GM12801 (cell line): Measurements from ENCODE around the gene NHS.

Experiments
- TF ChIP-seq, protein P1 (sequence below): IDR thresholded peaks from one replicate; pipeline ENCODE4 v1.5.1; 2011; ENCODE audit warnings: control low read depth; ENCODE audit not compliant: insufficient read length; ENCODE audit errors: extremely low read depth

The NHS gene

DNA sequence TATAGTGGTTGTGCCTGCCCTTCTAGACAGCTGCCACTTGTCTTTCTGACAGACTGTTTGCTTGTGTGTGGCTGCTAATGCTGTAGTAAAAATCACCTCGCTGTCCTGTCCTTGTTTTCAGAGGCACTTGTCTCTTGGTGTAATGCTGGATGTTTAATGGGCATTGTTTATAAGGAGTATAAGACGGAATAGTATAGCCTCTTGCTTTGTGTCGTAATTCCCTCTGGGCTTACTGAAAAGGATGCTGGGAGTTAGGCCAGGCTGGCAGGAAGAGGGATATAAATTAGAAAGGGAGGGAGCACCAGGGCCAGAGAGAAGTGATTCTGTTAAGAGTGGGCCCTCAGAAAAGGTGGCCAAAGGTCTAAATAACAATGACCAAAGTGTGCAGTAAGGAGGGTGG is 29.0 kb downstream of the NHS start:
- TF ChIP-seq, protein P1, sequence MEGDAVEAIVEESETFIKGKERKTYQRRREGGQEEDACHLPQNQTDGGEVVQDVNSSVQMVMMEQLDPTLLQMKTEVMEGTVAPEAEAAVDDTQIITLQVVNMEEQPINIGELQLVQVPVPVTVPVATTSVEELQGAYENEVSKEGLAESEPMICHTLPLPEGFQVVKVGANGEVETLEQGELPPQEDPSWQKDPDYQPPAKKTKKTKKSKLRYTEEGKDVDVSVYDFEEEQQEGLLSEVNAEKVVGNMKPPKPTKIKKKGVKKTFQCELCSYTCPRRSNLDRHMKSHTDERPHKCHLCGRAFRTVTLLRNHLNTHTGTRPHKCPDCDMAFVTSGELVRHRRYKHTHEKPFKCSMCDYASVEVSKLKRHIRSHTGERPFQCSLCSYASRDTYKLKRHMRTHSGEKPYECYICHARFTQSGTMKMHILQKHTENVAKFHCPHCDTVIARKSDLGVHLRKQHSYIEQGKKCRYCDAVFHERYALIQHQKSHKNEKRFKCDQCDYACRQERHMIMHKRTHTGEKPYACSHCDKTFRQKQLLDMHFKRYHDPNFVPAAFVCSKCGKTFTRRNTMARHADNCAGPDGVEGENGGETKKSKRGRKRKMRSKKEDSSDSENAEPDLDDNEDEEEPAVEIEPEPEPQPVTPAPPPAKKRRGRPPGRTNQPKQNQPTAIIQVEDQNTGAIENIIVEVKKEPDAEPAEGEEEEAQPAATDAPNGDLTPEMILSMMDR: no peak

GRCh38 chrX:17405225-17405969 is 30.4 kb downstream of the NHS start:
- TF ChIP-seq, protein P1: no peak

- TF ChIP-seq, protein P1: no peak
These were observed 34.7 kb downstream of the NHS start for GRCh38 chrX:17409566-17410290.

DNA sequence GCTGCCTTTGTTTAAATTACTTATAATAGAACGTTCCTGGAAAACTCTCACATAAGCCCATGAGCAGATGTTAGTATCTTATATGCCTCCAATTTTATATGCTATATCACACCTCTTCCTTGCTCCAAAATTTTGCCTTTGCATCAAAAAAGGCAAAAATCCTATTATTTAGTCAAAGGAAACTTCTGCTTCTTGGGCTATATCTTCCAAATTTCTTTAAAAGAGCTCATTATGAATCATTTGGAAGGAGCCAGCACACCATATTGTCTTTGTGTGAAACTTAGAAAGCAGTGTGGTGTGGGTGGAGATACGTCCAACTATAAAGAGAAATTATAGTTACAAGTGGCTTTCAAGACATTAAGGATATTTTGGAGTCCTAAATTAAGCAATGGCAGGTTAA is 35.7 kb downstream of the NHS start:
- TF ChIP-seq, protein P1: no peak

DNA sequence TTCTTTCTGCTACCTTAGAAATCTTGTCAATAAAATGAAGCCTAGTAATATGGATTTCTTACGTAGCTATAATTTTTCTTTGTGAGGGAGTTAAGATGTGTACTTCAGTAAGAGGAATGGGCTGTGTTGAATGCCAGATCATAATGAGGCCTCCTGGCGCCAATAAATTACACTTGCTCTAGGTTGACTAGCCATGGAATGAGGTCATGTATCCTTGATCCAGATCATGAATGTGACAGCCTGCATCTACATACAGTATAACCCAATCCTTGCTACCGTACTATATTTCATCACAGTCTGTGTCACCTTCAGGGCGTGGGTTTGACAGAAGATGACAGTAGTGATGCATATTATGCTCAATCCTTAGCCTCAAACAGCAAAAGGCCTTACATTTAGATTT is 36.2 kb downstream of the NHS start:
- TF ChIP-seq, protein P1: no peak

GRCh38 chrX:17412692-17413091 is 37.7 kb downstream of the NHS start:
- TF ChIP-seq, protein P1: no peak

- TF ChIP-seq, protein P1: no peak
These were observed 38.2 kb downstream of the NHS start for GRCh38 chrX:17413228-17413627.
